Gastrocnemius medialis (tissue), 4 donors: Measurements from ENCODE around the gene OPCML.

Source experiments
- POLR2A ChIP-seq, 2 donors: fragments of 450-650 bp; IDR thresholded peaks; one replicate each; pipeline ENCODE4 v1.6.1; 2017; ENCODE audit warnings: antibody characterized with exemption in 2 of 2, mild to moderate bottlenecking in 2 of 2, moderate library complexity in 2 of 2
- TF ChIP-seq, protein P1 (sequence below), 5 experiments: fragments of 450-650 bp in 3 of 5; fragments of 200-600 bp in 2 of 5; sonication (generic) in 2 of 5; IDR thresholded peaks in 4 of 5; conservative IDR thresholded peaks in 1 of 5; 1 replicate in 4 of 5; 2 replicates in 1 of 5; pipeline ENCODE4 v1.5.1; 2016 to 2019; ENCODE audit warnings: antibody characterized with exemption in 5 of 5, mild to moderate bottlenecking in 3 of 5, moderate library complexity in 3 of 5

- TF ChIP-seq, protein P1, sequence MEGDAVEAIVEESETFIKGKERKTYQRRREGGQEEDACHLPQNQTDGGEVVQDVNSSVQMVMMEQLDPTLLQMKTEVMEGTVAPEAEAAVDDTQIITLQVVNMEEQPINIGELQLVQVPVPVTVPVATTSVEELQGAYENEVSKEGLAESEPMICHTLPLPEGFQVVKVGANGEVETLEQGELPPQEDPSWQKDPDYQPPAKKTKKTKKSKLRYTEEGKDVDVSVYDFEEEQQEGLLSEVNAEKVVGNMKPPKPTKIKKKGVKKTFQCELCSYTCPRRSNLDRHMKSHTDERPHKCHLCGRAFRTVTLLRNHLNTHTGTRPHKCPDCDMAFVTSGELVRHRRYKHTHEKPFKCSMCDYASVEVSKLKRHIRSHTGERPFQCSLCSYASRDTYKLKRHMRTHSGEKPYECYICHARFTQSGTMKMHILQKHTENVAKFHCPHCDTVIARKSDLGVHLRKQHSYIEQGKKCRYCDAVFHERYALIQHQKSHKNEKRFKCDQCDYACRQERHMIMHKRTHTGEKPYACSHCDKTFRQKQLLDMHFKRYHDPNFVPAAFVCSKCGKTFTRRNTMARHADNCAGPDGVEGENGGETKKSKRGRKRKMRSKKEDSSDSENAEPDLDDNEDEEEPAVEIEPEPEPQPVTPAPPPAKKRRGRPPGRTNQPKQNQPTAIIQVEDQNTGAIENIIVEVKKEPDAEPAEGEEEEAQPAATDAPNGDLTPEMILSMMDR (IDR thresholded peaks at IDR 0.05 in 4 of 5, conservative IDR thresholded peaks at IDR 0.05 in 1 of 5), result no peak
- no peak for TF ChIP-seq POLR2A (IDR thresholded peaks at IDR 0.05)
Observed at GRCh38 chr11:132714859-132715440, 817.4 kb downstream of the OPCML start.
